Measurements from ENCODE around the gene CDK5R2. TPM values are rescaled to one million over a fixed set of nuclear protein-coding genes. Genes with fewer than 3 reads are reported as not detected.
"Not testable (repeated sequence)": the region's sequence is repeated elsewhere in the genome, so short reads cannot be mapped to it uniquely, and the experiment has no call there.

The CDK5R2 gene
- polyA plus RNA-seq, 1 donor from 2014 or later: 2.0 TPM

- not testable (repeated sequence) for H3K79me2 ChIP-seq (replicated peaks; ENCODE audit: insufficient read depth, low read length); H3F3A ChIP-seq (ENCODE audit: insufficient read depth, low read length, poor library complexity, severe bottlenecking); H4K20me1 ChIP-seq (ENCODE audit: insufficient read depth); H3K4me3 ChIP-seq (ENCODE audit: low read length); H3K36me3 ChIP-seq (ENCODE audit: insufficient read depth, low read length); H3K9ac ChIP-seq (ENCODE audit: low read length); H3K27ac ChIP-seq (ENCODE audit: low read length); H3K4me2 ChIP-seq (ENCODE audit: low read length); H2AFZ ChIP-seq (ENCODE audit: low read depth, low read length); H3K9me3 ChIP-seq (ENCODE audit: low read length); H3K27me3 ChIP-seq (ENCODE audit: insufficient read depth, low read depth, low read length); H3K9me2 ChIP-seq (ENCODE audit: insufficient read depth, low read length)
Measured at GRCh38 chr2:218931751-218932150, 27.7 kb upstream of the CDK5R2 start.

GRCh38 chr2:218944759-218945404 lies 14.6 kb upstream of the CDK5R2 start:
- Histone ChIP-seq H3K9ac (ENCODE audit: low read length) (no peak overlapping the region), H3K36me3 (ENCODE audit: insufficient read depth, low read length) (no peaks in the 10 kb centered on the region), H2AFZ (ENCODE audit: low read depth, low read length) (no peak overlapping the region), H3F3A (ENCODE audit: insufficient read depth, low read length, poor library complexity, severe bottlenecking) (no peaks in the 10 kb centered on the region), H3K9me2 (ENCODE audit: insufficient read depth, low read length) (no peaks in the 10 kb centered on the region), H3K27ac (ENCODE audit: low read length) (no peak overlapping the region), H3K4me2 (ENCODE audit: low read length) (no peak overlapping the region), H4K20me1 (ENCODE audit: insufficient read depth) (no peaks in the 10 kb centered on the region), H3K79me2 (replicated peaks; ENCODE audit: insufficient read depth, low read length) (no peaks in the 10 kb centered on the region), H3K4me3 (ENCODE audit: low read length) (no peak overlapping the region), H3K9me3 (ENCODE audit: low read length) (no peaks in the 10 kb centered on the region), H3K27me3 (ENCODE audit: insufficient read depth, low read depth, low read length) (peaks cover 3% of the 10 kb centered on the region)
- TF ChIP-seq MXI1 (conservative IDR thresholded peaks at IDR 0.05; ENCODE audit: poor library complexity, severe bottlenecking) (no peak), CTCF (IDR thresholded peaks at IDR 0.05; ENCODE audit: poor library complexity, severe bottlenecking) (no peak), SMC3 (conservative IDR thresholded peaks at IDR 0.05; ENCODE audit: poor library complexity) (no peak), REST (IDR thresholded peaks at IDR 0.05; ENCODE audit: borderline replicate concordance) (no peak), POLR2AphosphoS5 (IDR thresholded peaks at IDR 0.05) (no peak), EZH2 (IDR thresholded peaks at IDR 0.05; ENCODE audit: borderline replicate concordance, insufficient read depth, low read length, poor library complexity, severe bottlenecking) (no peak), EP300 (conservative IDR thresholded peaks at IDR 0.05; ENCODE audit: poor library complexity, severe bottlenecking) (no peak), TAF1 (IDR thresholded peaks at IDR 0.05; ENCODE audit: low read depth) (no peak), RAD21 (conservative IDR thresholded peaks at IDR 0.05) (no peak)

- Histone ChIP-seq H4K20me1 (ENCODE audit: insufficient read depth) (no peaks in the 10 kb centered on the region), H2AFZ (ENCODE audit: low read depth, low read length) (no peak overlapping the region), H3K79me2 (replicated peaks; ENCODE audit: insufficient read depth, low read length) (no peaks in the 10 kb centered on the region), H3K27me3 (ENCODE audit: insufficient read depth, low read depth, low read length) (peaks cover 3% of the 10 kb centered on the region), H3K27ac (ENCODE audit: low read length) (no peak overlapping the region), H3K9me3 (ENCODE audit: low read length) (no peaks in the 10 kb centered on the region), H3K9me2 (ENCODE audit: insufficient read depth, low read length) (no peaks in the 10 kb centered on the region), H3F3A (ENCODE audit: insufficient read depth, low read length, poor library complexity, severe bottlenecking) (no peaks in the 10 kb centered on the region), H3K36me3 (ENCODE audit: insufficient read depth, low read length) (no peaks in the 10 kb centered on the region), H3K9ac (ENCODE audit: low read length) (no peak overlapping the region), H3K4me3 (ENCODE audit: low read length) (no peak overlapping the region), H3K4me2 (ENCODE audit: low read length) (no peak overlapping the region)
- TF ChIP-seq REST (IDR thresholded peaks at IDR 0.05; ENCODE audit: borderline replicate concordance) (no peak), SMC3 (conservative IDR thresholded peaks at IDR 0.05; ENCODE audit: poor library complexity) (no peak), RAD21 (conservative IDR thresholded peaks at IDR 0.05) (no peak), TAF1 (IDR thresholded peaks at IDR 0.05; ENCODE audit: low read depth) (no peak), POLR2AphosphoS5 (IDR thresholded peaks at IDR 0.05) (no peak), EP300 (conservative IDR thresholded peaks at IDR 0.05; ENCODE audit: poor library complexity, severe bottlenecking) (no peak), EZH2 (IDR thresholded peaks at IDR 0.05; ENCODE audit: borderline replicate concordance, insufficient read depth, low read length, poor library complexity, severe bottlenecking) (no peak), MXI1 (conservative IDR thresholded peaks at IDR 0.05; ENCODE audit: poor library complexity, severe bottlenecking) (no peak), CTCF (IDR thresholded peaks at IDR 0.05; ENCODE audit: poor library complexity, severe bottlenecking) (no peak)
Measured at GRCh38 chr2:218946621-218947020, 12.8 kb upstream of the CDK5R2 start.

All from neural cell (in vitro differentiated cells).